Endodermal cell (in vitro differentiated cells): ENCODE results near the gene CYP19A1. TPM values are rescaled to one million over a fixed set of nuclear protein-coding genes. Genes with fewer than 3 reads are reported as not detected.

ENCODE experiments used
- DNase-seq: peaks from one replicate; pipeline ENCODE4 v3.0.0-alpha.2; 2017
- H3K27ac ChIP-seq: 2 replicates; pipeline ENCODE4 v1.5.1; 2013; ENCODE audit warnings: mild to moderate bottlenecking, low read depth, low read length, moderate library complexity
- H3K27me3 ChIP-seq: 2 replicates; pipeline ENCODE4 v1.6.1; 2013; ENCODE audit warnings: mild to moderate bottlenecking, low read length, moderate library complexity; ENCODE audit not compliant: insufficient read depth, control insufficient read depth, poor library complexity, severe bottlenecking
- H3K36me3 ChIP-seq: 2 replicates; pipeline ENCODE4 v1.7.0; 2013; ENCODE audit warnings: mild to moderate bottlenecking, low read length, moderate library complexity; ENCODE audit not compliant: control insufficient read depth, insufficient read depth
- H3K4me1 ChIP-seq: one replicate; pipeline ENCODE4 v1.7.0; 2013; ENCODE audit warnings: low read length; ENCODE audit not compliant: control insufficient read depth, insufficient read depth
- H3K4me3 ChIP-seq: 2 replicates; pipeline ENCODE4 v1.5.1; 2013; ENCODE audit warnings: mild to moderate bottlenecking, low read length, moderate library complexity
- H3K9ac ChIP-seq: 2 replicates; pipeline ENCODE4 v1.6.1; 2013; ENCODE audit warnings: mild to moderate bottlenecking, low read length, moderate library complexity; ENCODE audit not compliant: poor library complexity, severe bottlenecking; ENCODE audit errors: extremely low read depth
- H3K9me3 ChIP-seq: 2 replicates; pipeline ENCODE4 v1.6.1; 2013; ENCODE audit warnings: mild to moderate bottlenecking, low read length, moderate library complexity; ENCODE audit not compliant: control insufficient read depth
- H3K27ac Mint-ChIP-seq: 2 replicates; pipeline ENCODE4 v1.8.0; 2020; ENCODE audit warnings: mixed read lengths
- H3K27me3 Mint-ChIP-seq: 2 replicates; pipeline ENCODE4 v1.8.0; 2021; ENCODE audit warnings: mild to moderate bottlenecking, mixed read lengths; ENCODE audit not compliant: insufficient read depth
- H3K36me3 Mint-ChIP-seq: 2 replicates; pipeline ENCODE4 v1.8.0; 2020; ENCODE audit warnings: low read depth, mixed read lengths
- H3K4me1 Mint-ChIP-seq: 2 replicates; pipeline ENCODE4 v1.8.0; 2020; ENCODE audit warnings: mixed read lengths
- H3K4me3 Mint-ChIP-seq: 2 replicates; pipeline ENCODE4 v1.8.0; 2020; ENCODE audit warnings: mild to moderate bottlenecking, moderate library complexity, mixed read lengths
- H3K9me3 Mint-ChIP-seq: 2 replicates; pipeline ENCODE4 v1.8.0; 2020; ENCODE audit warnings: mild to moderate bottlenecking, mixed read lengths
- CTCF ChIP-seq: fragments of 200-600 bp; sonication (generic); conservative IDR thresholded peaks from 2 replicates; pipeline ENCODE4 v1.5.0; 2021; ENCODE audit warnings: antibody characterized with exemption, mild to moderate bottlenecking
- WGBS, 2 experiments: methylation state at CpG; one replicate each; pipeline versions ENCODE4 v1.1.5 to v1.1.7; 2013; ENCODE audit warnings: missing lambda C conversion rate in 2 of 2, mixed read lengths in 1 of 2; ENCODE audit not compliant: insufficient coverage in 1 of 2, insufficient read length in 1 of 2; 5-methylcytosine and 5-hydroxymethylcytosine counted together
- total RNA-seq, 2 donors: library from RNA; stranded (reverse); fragmentation: NEBNext Ultra II Directional in 1 of 2; extraction: Animal tissue kit (Norgen Biotek cat#: 25700) in 1 of 2; gene quantifications; 2 replicates in 1 of 2; 3 replicates in 1 of 2; pipeline ENCODE4 v1.2.1, GENCODE V29; 2021

The CYP19A1 gene
- total RNA-seq, 2 donors from 2014 or later: not detected

GRCh38 chr15:51200792-51201191, 137.6 kb downstream of the CYP19A1 start:
- Histone ChIP-seq H3K4me1 (no peaks in the 10 kb centered on the region), H3K27ac (no peak overlapping the region), H3K9ac (no peak overlapping the region), H3K4me3 (no peak overlapping the region), H3K27me3 (peaks cover 6% of the 10 kb centered on the region), H3K9me3 (no peaks in the 10 kb centered on the region), H3K36me3 (no peaks in the 10 kb centered on the region)
- no peak for TF ChIP-seq CTCF
- 73 to 76% methylated on average over 3 of the region's 3 CpGs for whole genome bisulfite sequencing, 2 experiments
- Mint-ChIP-seq H3K27me3 (peaks cover 6% of the 10 kb centered on the region), H3K36me3 (no peaks in the 10 kb centered on the region), H3K4me3 (no peak overlapping the region), H3K9me3 (no peaks in the 10 kb centered on the region), H3K4me1 (no peaks in the 10 kb centered on the region), H3K27ac (no peak overlapping the region)
- no peak for DNase-seq

GRCh38 chr15:51199541-51199940, 138.9 kb downstream of the CYP19A1 start:
- WGBS, 2 experiments: 95% methylated on average over 6 of the region's 6 CpGs; no CpG with 5 or more reads in 1 of the 2 experiments
- H3K9ac ChIP-seq: no peak overlapping the region
- H3K36me3 Mint-ChIP-seq: no peaks in the 10 kb centered on the region
- H3K4me3 ChIP-seq: no peak overlapping the region
- H3K27ac ChIP-seq: no peak overlapping the region
- no peak for DNase-seq
- peaks cover 8% of the 10 kb centered on the region for H3K27me3 Mint-ChIP-seq
- no peak for TF ChIP-seq CTCF
- H3K9me3 Mint-ChIP-seq: no peaks in the 10 kb centered on the region
- no peak overlapping the region for H3K4me3 Mint-ChIP-seq
- no peaks in the 10 kb centered on the region for H3K27me3 ChIP-seq
- H3K4me1 Mint-ChIP-seq: no peaks in the 10 kb centered on the region
- H3K27ac Mint-ChIP-seq: no peak overlapping the region
- H3K4me1 ChIP-seq: no peaks in the 10 kb centered on the region
- H3K9me3 ChIP-seq: no peaks in the 10 kb centered on the region
- no peaks in the 10 kb centered on the region for H3K36me3 ChIP-seq

GRCh38 chr15:51198701-51199232, 139.6 kb downstream of the CYP19A1 start:
- 90 to 100% methylated on average over 1 to 6 of the region's 6 CpGs for WGBS, 2 experiments
- Mint-ChIP-seq H3K27ac (no peak overlapping the region), H3K36me3 (no peaks in the 10 kb centered on the region)

More at GRCh38 chr15:51198701-51199232, 139.6 kb downstream of the CYP19A1 start:
- no peak for DNase-seq
- H3K9me3 ChIP-seq: no peaks in the 10 kb centered on the region
- Mint-ChIP-seq H3K4me3 (no peak overlapping the region), H3K27me3 (peaks cover 13% of the 10 kb centered on the region), H3K4me1 (no peaks in the 10 kb centered on the region), H3K9me3 (no peaks in the 10 kb centered on the region)
- H3K27me3 ChIP-seq: peaks cover 1% of the 10 kb centered on the region
- no peaks in the 10 kb centered on the region for H3K4me1 ChIP-seq
- no peak overlapping the region for H3K9ac ChIP-seq
- no peak for TF ChIP-seq CTCF
- H3K36me3 ChIP-seq: no peaks in the 10 kb centered on the region
- no peak overlapping the region for H3K27ac ChIP-seq
- H3K4me3 ChIP-seq: no peak overlapping the region
